HG03520 (cell line): ENCODE results near the gene PCGF1.
A peak's percentile ranks its signal among the peaks of the same experiment; 100 is the strongest.
"Not testable (repeated sequence)": the region's sequence is repeated elsewhere in the genome, so short reads cannot be mapped to it uniquely, and the experiment has no call there.

Experiments used
- ATAC-seq: cut with Tn5 transposase; IDR thresholded peaks from one replicate; pipeline ENCODE4 v1.9.1; 2021; ENCODE audit warnings: mild to moderate bottlenecking, moderate library complexity; ENCODE audit not compliant: unreplicated experiment

Gene PCGF1

GRCh38 chr2:74499940-74500577, 7.4 kb downstream of the PCGF1 start:
- ATAC-seq: no peak

- ATAC-seq: no peak
Measured at GRCh38 chr2:74499267-74499939, 8.1 kb downstream of the PCGF1 start, which contains the start of gene LBX2. LBX2 (minus strand) TSS chr2:74499603; CDS start chr2:74499537, 66 bp downstream.

- no peak for ATAC-seq
Measured at GRCh38 chr2:74498500-74499266, 8.8 kb downstream of the PCGF1 start.

GRCh38 chr2:74497777-74498499, 9.6 kb downstream of the PCGF1 start:
- ATAC-seq: no peak

GRCh38 chr2:74496997-74497776, 10.3 kb downstream of the PCGF1 start:
- ATAC-seq: no peak

GRCh38 chr2:74495440-74495839, 12.1 kb downstream of the PCGF1 start:
- ATAC-seq: no peak

GRCh38 chr2:74493546-74493945, 13.9 kb downstream of the PCGF1 start:
- no peak for ATAC-seq

- no peak for ATAC-seq
Measured at GRCh38 chr2:74491648-74492544, 15.6 kb downstream of the PCGF1 start.

GRCh38 chr2:74489906-74490305, 17.6 kb downstream of the PCGF1 start:
- no peak for ATAC-seq

GRCh38 chr2:74488643-74489481, 18.6 kb downstream of the PCGF1 start:
- no peak for ATAC-seq

- no peak for ATAC-seq
Measured at GRCh38 chr2:74486141-74486540, 21.4 kb downstream of the PCGF1 start.

- ATAC-seq: not testable (repeated sequence)
Measured at GRCh38 chr2:74483675-74484164, 23.8 kb downstream of the PCGF1 start.

GRCh38 chr2:74482801-74483674, 24.5 kb downstream of the PCGF1 start, which contains the start of the genes CCDC142 and TTC31:
CCDC142 (minus strand) TSS chr2:74482998; CDS start chr2:74482837, 161 bp downstream.
TTC31 (plus strand) TSS chr2:74483081; CDS start chr2:74483096, 15 bp downstream.
- peak; percentile 86 for ATAC-seq

GRCh38 chr2:74481961-74482800, 25.3 kb downstream of the PCGF1 start:
- ATAC-seq: peak; percentile 29

- no peak for ATAC-seq
Measured at GRCh38 chr2:74481431-74481830, 26.1 kb downstream of the PCGF1 start.

GRCh38 chr2:74474899-74475298, 32.6 kb downstream of the PCGF1 start:
- no peak for ATAC-seq
